Ovary (tissue), 3 donors: ENCODE results near the gene PLEKHA7.

Source experiments
- CTCF ChIP-seq, 3 donors: fragments of 450-650 bp in 2 of 3; fragments of 200-600 bp in 1 of 3; IDR thresholded peaks; one replicate each; pipeline versions ENCODE4 v1.5.1 to v1.8.0; 2016 to 2022; ENCODE audit warnings: antibody characterized with exemption in 3 of 3, mild to moderate bottlenecking in 1 of 3
- EP300 ChIP-seq: sonication (generic); formaldehyde crosslinking; IDR thresholded peaks from one replicate; pipeline ENCODE4 v1.6.1; 2017; ENCODE audit warnings: antibody characterized with exemption
- POLR2A ChIP-seq: fragments of 450-650 bp; IDR thresholded peaks from one replicate; pipeline ENCODE4 v1.6.1; 2017; ENCODE audit warnings: antibody characterized with exemption, mild to moderate bottlenecking, moderate library complexity
- donor health status: DM: no; HTN: no; CAD: no.

DNA sequence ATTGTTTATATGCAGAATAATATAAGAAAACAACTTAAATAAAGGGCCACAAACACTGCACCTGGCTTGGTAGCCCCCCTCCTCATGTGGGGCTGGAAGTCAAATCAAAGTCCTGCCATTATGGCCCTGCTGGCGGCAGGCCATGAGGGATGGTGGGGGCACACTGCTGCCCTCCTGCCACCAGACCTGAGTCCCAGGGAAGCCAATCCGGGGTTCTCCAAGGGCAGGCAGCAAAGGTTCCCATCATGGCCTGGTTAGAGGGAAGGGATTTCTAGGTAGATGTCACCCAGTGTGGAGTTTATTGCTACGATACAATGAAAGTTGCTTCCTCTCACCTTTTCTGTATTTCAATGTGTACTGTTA, 236.6 kb downstream of the PLEKHA7 start:
- TF ChIP-seq CTCF (IDR thresholded peaks at IDR 0.05) (no peak), POLR2A (no peak), EP300 (no peak)
